Ishikawa (cell line): Measurements from ENCODE around the gene CCP110.

ENCODE experiments used
- CEBPB ChIP-seq: IDR thresholded peaks from 2 replicates; pipeline ENCODE4 v1.6.1; 2012
- CREB1 ChIP-seq: IDR thresholded peaks from 2 replicates; pipeline ENCODE4 v1.6.1; 2012; ENCODE audit warnings: low read depth
- EGR1 ChIP-seq: IDR thresholded peaks from 2 replicates; pipeline ENCODE4 v1.6.1; 2012
- EP300 ChIP-seq: IDR thresholded peaks from 2 replicates; pipeline ENCODE4 v1.6.1; 2012; ENCODE audit warnings: borderline replicate concordance
- FOXM1 ChIP-seq: IDR thresholded peaks from 2 replicates; pipeline ENCODE4 v1.6.1; 2012; ENCODE audit warnings: low read depth, borderline replicate concordance
- NFIC ChIP-seq: IDR thresholded peaks from 2 replicates; pipeline ENCODE4 v1.6.1; 2012
- RAD21 ChIP-seq: IDR thresholded peaks from 2 replicates; pipeline ENCODE4 v1.6.1; 2012; ENCODE audit warnings: low read depth
- TAF1 ChIP-seq: IDR thresholded peaks from 2 replicates; pipeline ENCODE4 v1.6.1; 2012; ENCODE audit warnings: low read depth, mild to moderate bottlenecking
- TCF12 ChIP-seq: IDR thresholded peaks from 2 replicates; pipeline ENCODE4 v1.6.1; 2012; ENCODE audit warnings: low read depth
- TEAD4 ChIP-seq: IDR thresholded peaks from 2 replicates; pipeline ENCODE4 v1.6.1; 2012
- YY1 ChIP-seq: IDR thresholded peaks from 2 replicates; pipeline ENCODE4 v1.6.1; 2012; ENCODE audit warnings: low read depth
- ZBTB7A ChIP-seq: IDR thresholded peaks from 2 replicates; pipeline ENCODE4 v1.6.1; 2012; ENCODE audit warnings: low read depth
- TF ChIP-seq, protein P1 (sequence below): IDR thresholded peaks from 2 replicates; pipeline ENCODE4 v1.6.1; 2012
- TF ChIP-seq, protein P2 (sequence below): IDR thresholded peaks from 2 replicates; pipeline ENCODE4 v1.6.1; 2012
- TF ChIP-seq, protein P3 (sequence below): IDR thresholded peaks from 2 replicates; pipeline ENCODE4 v1.6.1; 2012; ENCODE audit warnings: low read depth, mild to moderate bottlenecking

Gene CCP110

DNA sequence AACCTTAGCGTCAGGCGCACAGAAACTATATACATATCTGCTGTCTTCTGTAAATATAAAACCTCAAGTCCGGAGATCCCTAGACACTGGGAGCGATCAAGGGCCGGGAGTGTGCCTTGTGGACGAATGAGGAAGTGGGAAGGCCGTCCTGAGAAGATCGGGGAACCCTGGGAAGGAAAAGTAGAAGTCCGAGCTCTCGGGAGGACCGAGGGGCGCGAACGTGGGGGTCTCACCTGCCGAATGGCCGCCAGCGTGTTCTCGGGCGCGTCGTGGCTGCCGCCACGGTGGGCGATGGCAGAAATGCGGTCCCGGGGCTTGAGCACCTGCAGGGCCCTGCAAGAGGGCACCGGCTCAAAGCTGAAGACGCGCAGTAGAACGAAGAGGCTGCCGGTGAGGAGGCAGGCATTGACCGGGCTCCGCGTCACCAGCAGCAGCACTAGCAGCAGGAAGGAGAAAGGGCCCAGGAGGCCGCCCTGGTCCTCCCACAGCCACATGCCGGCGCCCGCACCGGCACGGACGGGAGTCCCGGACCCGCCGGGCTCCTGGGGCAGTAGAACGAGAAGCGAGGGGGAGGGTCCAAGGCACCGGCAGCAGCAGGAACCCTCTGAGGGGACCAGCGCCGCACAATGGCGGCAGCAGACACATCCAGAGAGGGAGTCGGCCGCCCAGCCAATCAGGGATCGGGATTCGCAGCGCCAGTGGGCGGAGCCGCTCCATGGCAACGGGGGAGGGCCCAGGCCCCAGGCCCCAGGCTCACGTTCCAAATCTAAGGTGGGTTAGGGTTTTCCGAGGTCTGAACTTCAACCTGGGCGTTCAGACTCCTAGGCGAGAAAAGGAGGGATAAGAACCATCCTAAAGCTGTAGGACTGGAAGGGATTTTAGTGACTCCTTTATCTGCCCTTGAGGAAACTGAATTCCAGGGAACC, 2.0 kb upstream of the CCP110 start, which contains the start of gene GDE1:
Gene GDE1, minus strand, starts transcription at position 628 of the 926 bp plus-strand sequence. Its CDS starts 134 bp downstream, at position 494.
- TF ChIP-seq, protein P1, sequence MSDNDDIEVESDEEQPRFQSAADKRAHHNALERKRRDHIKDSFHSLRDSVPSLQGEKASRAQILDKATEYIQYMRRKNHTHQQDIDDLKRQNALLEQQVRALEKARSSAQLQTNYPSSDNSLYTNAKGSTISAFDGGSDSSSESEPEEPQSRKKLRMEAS, result peak; percentile 5; the same call in 1 of the 2 replicates
- TF ChIP-seq YY1, result peak; percentile 90
- 0 out of 2 replicates have a peak, but pooled peaks have one; percentile 62 for TF ChIP-seq ZBTB7A
- TF ChIP-seq EGR1, result peak; percentile 48; the same call in 1 of the 2 replicates
- TF ChIP-seq FOXM1, result no peak
- peak; percentile 16; the same call in 1 of the 2 replicates for TF ChIP-seq TCF12
- no peak for TF ChIP-seq CREB1
- peak; percentile 75; the same call in 1 of the 2 replicates for TF ChIP-seq TAF1
- TF ChIP-seq, protein P2, sequence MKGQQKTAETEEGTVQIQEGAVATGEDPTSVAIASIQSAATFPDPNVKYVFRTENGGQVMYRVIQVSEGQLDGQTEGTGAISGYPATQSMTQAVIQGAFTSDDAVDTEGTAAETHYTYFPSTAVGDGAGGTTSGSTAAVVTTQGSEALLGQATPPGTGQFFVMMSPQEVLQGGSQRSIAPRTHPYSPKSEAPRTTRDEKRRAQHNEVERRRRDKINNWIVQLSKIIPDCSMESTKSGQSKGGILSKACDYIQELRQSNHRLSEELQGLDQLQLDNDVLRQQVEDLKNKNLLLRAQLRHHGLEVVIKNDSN, result no peak
- no peak for TF ChIP-seq CEBPB

DNA sequence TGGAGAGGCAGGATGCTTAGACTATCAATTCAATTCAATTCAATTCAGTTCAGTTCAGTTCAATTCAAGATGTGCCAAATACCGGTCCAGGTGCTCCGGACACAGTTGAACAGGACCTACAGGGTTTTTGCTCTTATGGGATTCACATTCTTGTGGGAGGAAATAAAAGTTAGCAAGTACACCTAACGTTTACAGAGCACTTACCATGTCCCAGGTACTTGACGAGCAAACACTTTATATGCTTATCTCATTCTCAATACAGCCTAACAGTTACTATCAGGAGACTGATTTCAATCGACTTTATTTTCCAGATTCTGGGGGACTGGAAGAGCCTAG, 1.4 kb upstream of the CCP110 start:
- TF ChIP-seq NFIC, result no peak

DNA sequence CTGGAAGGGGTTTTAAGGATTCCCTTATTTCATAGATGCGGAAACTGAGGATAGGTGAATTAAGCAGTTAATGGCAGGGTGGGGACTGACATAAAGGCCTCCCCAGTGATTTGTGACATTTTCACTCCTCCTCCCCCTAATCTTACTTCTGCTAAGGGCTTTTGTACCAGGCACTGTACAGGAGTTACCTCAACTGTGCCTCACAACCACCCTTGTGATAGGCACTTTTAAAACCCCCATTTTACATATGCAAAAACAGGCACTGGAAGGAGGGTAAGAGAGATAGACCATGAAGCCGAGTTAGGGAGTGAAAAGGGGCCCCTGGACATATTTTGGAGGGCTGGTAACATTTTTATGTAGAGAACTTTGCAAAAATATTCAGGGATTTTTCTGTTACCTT, 982 bp upstream of the CCP110 start:
- TF ChIP-seq TEAD4, result no peak
- no peak for TF ChIP-seq ZBTB7A
- TF ChIP-seq, protein P3, sequence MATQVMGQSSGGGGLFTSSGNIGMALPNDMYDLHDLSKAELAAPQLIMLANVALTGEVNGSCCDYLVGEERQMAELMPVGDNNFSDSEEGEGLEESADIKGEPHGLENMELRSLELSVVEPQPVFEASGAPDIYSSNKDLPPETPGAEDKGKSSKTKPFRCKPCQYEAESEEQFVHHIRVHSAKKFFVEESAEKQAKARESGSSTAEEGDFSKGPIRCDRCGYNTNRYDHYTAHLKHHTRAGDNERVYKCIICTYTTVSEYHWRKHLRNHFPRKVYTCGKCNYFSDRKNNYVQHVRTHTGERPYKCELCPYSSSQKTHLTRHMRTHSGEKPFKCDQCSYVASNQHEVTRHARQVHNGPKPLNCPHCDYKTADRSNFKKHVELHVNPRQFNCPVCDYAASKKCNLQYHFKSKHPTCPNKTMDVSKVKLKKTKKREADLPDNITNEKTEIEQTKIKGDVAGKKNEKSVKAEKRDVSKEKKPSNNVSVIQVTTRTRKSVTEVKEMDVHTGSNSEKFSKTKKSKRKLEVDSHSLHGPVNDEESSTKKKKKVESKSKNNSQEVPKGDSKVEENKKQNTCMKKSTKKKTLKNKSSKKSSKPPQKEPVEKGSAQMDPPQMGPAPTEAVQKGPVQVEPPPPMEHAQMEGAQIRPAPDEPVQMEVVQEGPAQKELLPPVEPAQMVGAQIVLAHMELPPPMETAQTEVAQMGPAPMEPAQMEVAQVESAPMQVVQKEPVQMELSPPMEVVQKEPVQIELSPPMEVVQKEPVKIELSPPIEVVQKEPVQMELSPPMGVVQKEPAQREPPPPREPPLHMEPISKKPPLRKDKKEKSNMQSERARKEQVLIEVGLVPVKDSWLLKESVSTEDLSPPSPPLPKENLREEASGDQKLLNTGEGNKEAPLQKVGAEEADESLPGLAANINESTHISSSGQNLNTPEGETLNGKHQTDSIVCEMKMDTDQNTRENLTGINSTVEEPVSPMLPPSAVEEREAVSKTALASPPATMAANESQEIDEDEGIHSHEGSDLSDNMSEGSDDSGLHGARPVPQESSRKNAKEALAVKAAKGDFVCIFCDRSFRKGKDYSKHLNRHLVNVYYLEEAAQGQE, result no peak
- no peak for TF ChIP-seq YY1
- no peak for TF ChIP-seq CEBPB
- TF ChIP-seq EGR1, result no peak
- TF ChIP-seq TAF1, result no peak
- TF ChIP-seq, protein P2, result no peak
- TF ChIP-seq RAD21, result no peak
- TF ChIP-seq TCF12, result no peak

DNA sequence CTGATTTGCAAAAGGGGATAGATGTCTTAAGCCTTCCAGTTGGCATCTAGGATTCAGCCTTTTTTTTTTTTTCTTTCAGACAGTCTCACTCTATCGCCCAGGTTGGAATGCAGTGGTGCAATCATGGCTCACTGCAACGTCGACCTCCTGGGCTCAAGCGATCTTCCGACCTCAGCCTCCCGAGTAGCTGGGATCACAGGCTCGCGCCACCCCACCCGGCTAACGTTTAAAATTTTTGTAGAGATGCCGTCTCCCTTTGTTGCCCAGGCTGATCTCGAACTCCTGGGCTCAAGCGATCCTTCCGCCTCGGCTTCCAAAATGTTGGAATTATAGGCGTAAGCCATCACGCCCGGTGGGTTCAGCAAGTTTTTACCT, 571 bp upstream of the CCP110 start:
- TF ChIP-seq NFIC, result no peak
- no peak for TF ChIP-seq CEBPB
- no peak for TF ChIP-seq ZBTB7A
- TF ChIP-seq, protein P2, result no peak
- TF ChIP-seq TEAD4, result no peak
- TF ChIP-seq, protein P3, result no peak
- no peak for TF ChIP-seq CREB1
- no peak for TF ChIP-seq TCF12
- no peak for TF ChIP-seq EGR1
- no peak for TF ChIP-seq EP300
- no peak for TF ChIP-seq RAD21
- TF ChIP-seq FOXM1, result no peak
- TF ChIP-seq TAF1, result no peak
- no peak for TF ChIP-seq YY1
- TF ChIP-seq, protein P1, result no peak

DNA sequence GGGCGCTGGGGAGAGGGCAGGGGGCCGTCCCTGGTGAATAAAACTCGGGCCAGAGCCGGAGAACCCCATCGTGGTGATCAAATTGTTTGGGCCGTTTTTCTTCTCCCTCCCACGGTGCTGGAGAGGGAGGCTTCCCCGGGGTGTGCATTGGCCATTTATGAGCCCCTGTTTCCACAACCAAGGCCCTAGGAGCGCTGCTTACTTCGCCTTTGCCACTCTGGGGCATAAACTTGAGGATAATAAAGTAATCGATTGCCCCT, 544 bp downstream of the CCP110 start:
- TF ChIP-seq RAD21 (no peak), EP300 (no peak), CEBPB (no peak), TAF1 (no peak), TEAD4 (no peak), EGR1 (no peak), ZBTB7A (no peak; the same call in 1 of the 2 replicates)
- TF ChIP-seq, protein P1, result no peak
- TF ChIP-seq, protein P2, result no peak
- TF ChIP-seq, protein P3, result no peak
